Neural cell (in vitro differentiated cells): ENCODE measurements around the gene DOCK4.

Experiments
- EZH2 ChIP-seq: fragments of 200-600, 300-800 bp; shearing (Covaris generic), sonication (generic); IDR thresholded peaks from 2 replicates; pipeline ENCODE4 v1.6.1; 2014; ENCODE audit warnings: antibody characterized with exemption, low read length, borderline replicate concordance, mild to moderate bottlenecking; ENCODE audit not compliant: insufficient read depth, poor library complexity, severe bottlenecking
- MXI1 ChIP-seq: fragments of 450-650 bp; conservative IDR thresholded peaks from 2 replicates; pipeline ENCODE4 v1.6.1; 2014; ENCODE audit warnings: antibody characterized with exemption, mild to moderate bottlenecking; ENCODE audit not compliant: poor library complexity, severe bottlenecking
- POLR2AphosphoS5 ChIP-seq: IDR thresholded peaks from 2 replicates; pipeline ENCODE4 v1.6.1; 2012
- RAD21 ChIP-seq: fragments of 450-650 bp; conservative IDR thresholded peaks from 2 replicates; pipeline ENCODE4 v1.6.1; 2014; ENCODE audit warnings: antibody characterized with exemption, mild to moderate bottlenecking, moderate library complexity
- SMC3 ChIP-seq: fragments of 450-650 bp; conservative IDR thresholded peaks from 2 replicates; pipeline ENCODE4 v1.6.1; 2014; ENCODE audit warnings: antibody characterized with exemption, mild to moderate bottlenecking, moderate library complexity; ENCODE audit not compliant: poor library complexity
- TAF1 ChIP-seq: IDR thresholded peaks from 2 replicates; pipeline ENCODE4 v1.6.1; 2012; ENCODE audit warnings: low read depth
- TF ChIP-seq, protein P1 (sequence below): IDR thresholded peaks from 2 replicates; pipeline ENCODE4 v1.6.1; 2012; ENCODE audit warnings: borderline replicate concordance
- TF ChIP-seq, protein P2 (sequence below): fragments of 450-650 bp; IDR thresholded peaks from 2 replicates; pipeline ENCODE4 v1.5.1; 2014; ENCODE audit warnings: antibody characterized with exemption, mild to moderate bottlenecking, moderate library complexity; ENCODE audit not compliant: poor library complexity, severe bottlenecking

DNA sequence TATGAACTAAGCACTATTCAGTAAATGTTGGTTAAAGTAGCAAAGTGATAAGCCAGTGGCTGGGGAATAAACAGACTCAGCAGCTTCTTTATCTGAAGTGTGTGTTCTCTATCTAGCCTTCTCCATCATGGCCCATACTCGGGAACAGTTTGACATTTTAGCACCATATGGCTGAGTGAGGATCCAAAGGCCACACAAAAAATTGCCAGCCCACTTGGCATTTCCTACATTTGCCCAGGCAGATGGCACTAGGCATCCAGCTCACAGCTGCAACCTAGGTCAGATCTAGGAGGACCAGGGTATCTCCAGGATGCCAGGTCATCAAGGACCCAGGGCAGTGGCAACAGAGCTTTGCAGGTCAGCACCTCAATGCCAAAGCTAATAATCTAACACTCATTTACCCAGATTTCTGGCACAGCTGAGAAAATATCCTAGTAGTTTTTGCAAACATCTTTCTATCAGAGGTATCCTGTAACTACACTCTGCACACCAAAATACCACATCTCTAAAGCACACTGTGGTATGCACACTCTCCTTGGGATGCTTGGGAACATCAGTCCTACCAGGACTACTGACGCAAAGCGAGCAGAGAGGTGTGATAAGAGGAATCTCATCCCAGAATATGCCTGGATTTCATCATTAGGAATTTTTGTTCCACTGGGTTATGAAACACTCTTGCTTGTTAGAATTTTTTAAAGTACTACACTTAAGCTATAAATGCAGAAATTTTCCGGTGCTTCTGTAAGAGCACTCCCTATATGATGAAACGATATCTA is 61.7 kb downstream of the DOCK4 start:
- TF ChIP-seq, protein P1, sequence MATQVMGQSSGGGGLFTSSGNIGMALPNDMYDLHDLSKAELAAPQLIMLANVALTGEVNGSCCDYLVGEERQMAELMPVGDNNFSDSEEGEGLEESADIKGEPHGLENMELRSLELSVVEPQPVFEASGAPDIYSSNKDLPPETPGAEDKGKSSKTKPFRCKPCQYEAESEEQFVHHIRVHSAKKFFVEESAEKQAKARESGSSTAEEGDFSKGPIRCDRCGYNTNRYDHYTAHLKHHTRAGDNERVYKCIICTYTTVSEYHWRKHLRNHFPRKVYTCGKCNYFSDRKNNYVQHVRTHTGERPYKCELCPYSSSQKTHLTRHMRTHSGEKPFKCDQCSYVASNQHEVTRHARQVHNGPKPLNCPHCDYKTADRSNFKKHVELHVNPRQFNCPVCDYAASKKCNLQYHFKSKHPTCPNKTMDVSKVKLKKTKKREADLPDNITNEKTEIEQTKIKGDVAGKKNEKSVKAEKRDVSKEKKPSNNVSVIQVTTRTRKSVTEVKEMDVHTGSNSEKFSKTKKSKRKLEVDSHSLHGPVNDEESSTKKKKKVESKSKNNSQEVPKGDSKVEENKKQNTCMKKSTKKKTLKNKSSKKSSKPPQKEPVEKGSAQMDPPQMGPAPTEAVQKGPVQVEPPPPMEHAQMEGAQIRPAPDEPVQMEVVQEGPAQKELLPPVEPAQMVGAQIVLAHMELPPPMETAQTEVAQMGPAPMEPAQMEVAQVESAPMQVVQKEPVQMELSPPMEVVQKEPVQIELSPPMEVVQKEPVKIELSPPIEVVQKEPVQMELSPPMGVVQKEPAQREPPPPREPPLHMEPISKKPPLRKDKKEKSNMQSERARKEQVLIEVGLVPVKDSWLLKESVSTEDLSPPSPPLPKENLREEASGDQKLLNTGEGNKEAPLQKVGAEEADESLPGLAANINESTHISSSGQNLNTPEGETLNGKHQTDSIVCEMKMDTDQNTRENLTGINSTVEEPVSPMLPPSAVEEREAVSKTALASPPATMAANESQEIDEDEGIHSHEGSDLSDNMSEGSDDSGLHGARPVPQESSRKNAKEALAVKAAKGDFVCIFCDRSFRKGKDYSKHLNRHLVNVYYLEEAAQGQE = no peak
- TF ChIP-seq, protein P2, sequence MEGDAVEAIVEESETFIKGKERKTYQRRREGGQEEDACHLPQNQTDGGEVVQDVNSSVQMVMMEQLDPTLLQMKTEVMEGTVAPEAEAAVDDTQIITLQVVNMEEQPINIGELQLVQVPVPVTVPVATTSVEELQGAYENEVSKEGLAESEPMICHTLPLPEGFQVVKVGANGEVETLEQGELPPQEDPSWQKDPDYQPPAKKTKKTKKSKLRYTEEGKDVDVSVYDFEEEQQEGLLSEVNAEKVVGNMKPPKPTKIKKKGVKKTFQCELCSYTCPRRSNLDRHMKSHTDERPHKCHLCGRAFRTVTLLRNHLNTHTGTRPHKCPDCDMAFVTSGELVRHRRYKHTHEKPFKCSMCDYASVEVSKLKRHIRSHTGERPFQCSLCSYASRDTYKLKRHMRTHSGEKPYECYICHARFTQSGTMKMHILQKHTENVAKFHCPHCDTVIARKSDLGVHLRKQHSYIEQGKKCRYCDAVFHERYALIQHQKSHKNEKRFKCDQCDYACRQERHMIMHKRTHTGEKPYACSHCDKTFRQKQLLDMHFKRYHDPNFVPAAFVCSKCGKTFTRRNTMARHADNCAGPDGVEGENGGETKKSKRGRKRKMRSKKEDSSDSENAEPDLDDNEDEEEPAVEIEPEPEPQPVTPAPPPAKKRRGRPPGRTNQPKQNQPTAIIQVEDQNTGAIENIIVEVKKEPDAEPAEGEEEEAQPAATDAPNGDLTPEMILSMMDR = no peak
- TF ChIP-seq EZH2 (no peak), POLR2AphosphoS5 (no peak), RAD21 (no peak), SMC3 (no peak), TAF1 (no peak), MXI1 (no peak)
